Muscle layer of duodenum (tissue), 2 donors: Measurements from ENCODE around the gene PFDN5.
"Not testable (repeated sequence)": the region's sequence is repeated elsewhere in the genome, so short reads cannot be mapped to it uniquely, and the experiment has no call there.

ENCODE experiments used
- H3K27ac ChIP-seq: one replicate; pipeline ENCODE4 v1.7.0; 2013; ENCODE audit warnings: mild to moderate bottlenecking, low read length
- H3K27me3 ChIP-seq: one replicate; pipeline ENCODE4 v1.7.0; 2013; ENCODE audit warnings: low read depth, mild to moderate bottlenecking, control low read depth, low read length
- H3K36me3 ChIP-seq, 2 donors: one replicate each; pipeline ENCODE4 v1.7.0; 2013; ENCODE audit warnings: low read length in 2 of 2, control low read depth in 1 of 2, mild to moderate bottlenecking in 1 of 2; ENCODE audit not compliant: insufficient read depth in 2 of 2, control insufficient read depth in 1 of 2
- H3K4me1 ChIP-seq, 2 donors: one replicate each; pipeline ENCODE4 v1.7.0; 2013; ENCODE audit warnings: low read length in 2 of 2, mild to moderate bottlenecking in 2 of 2, control low read depth in 1 of 2, moderate library complexity in 1 of 2; ENCODE audit not compliant: insufficient read depth in 2 of 2, control insufficient read depth in 1 of 2
- H3K4me3 ChIP-seq, 2 donors: one replicate each; pipeline ENCODE4 v1.7.0; 2013; ENCODE audit warnings: low read length in 2 of 2, low read depth in 1 of 2, mild to moderate bottlenecking in 1 of 2
- H3K9me3 ChIP-seq, 2 donors: one replicate each; pipeline ENCODE4 v1.7.0; 2013; ENCODE audit warnings: low read length in 2 of 2, control low read depth in 1 of 2, mild to moderate bottlenecking in 1 of 2; ENCODE audit not compliant: control insufficient read depth in 1 of 2
- donor health status: healthy.

The PFDN5 gene

GRCh38 chr12:53332339-53332738, 37.0 kb downstream of the PFDN5 start:
- H3K27ac ChIP-seq, H3K4me1 ChIP-seq, H3K4me3 ChIP-seq, H3K9me3 ChIP-seq, H3K36me3 ChIP-seq: not testable (repeated sequence)
- peaks cover 11% of the 10 kb centered on the region for H3K27me3 ChIP-seq

GRCh38 chr12:53332744-53333143, 37.4 kb downstream of the PFDN5 start:
- Histone ChIP-seq H3K36me3 (no peaks in the 10 kb centered on the region), H3K4me3 (no peak overlapping the region), H3K27ac (no peak overlapping the region), H3K4me1 (no peaks in the 10 kb centered on the region), H3K27me3 (peaks cover 11% of the 10 kb centered on the region), H3K9me3 (no peaks in the 10 kb centered on the region)

GRCh38 chr12:53333289-53333688, 37.9 kb downstream of the PFDN5 start:
- Histone ChIP-seq H3K27me3 (peaks cover 11% of the 10 kb centered on the region), H3K27ac (no peak overlapping the region), H3K4me3 (no peak overlapping the region), H3K9me3 (no peaks in the 10 kb centered on the region), H3K36me3 (no peaks in the 10 kb centered on the region), H3K4me1 (no peaks in the 10 kb centered on the region)

GRCh38 chr12:53333845-53334244, 38.5 kb downstream of the PFDN5 start:
- Histone ChIP-seq H3K4me3 (no peak overlapping the region), H3K36me3 (no peaks in the 10 kb centered on the region), H3K27me3 (peaks cover 14% of the 10 kb centered on the region), H3K27ac (no peak overlapping the region), H3K4me1 (no peaks in the 10 kb centered on the region), H3K9me3 (no peaks in the 10 kb centered on the region)

GRCh38 chr12:53334822-53335221, 39.5 kb downstream of the PFDN5 start:
- Histone ChIP-seq H3K9me3 (no peaks in the 10 kb centered on the region), H3K4me1 (no peaks in the 10 kb centered on the region), H3K36me3 (no peaks in the 10 kb centered on the region), H3K27ac (no peak overlapping the region), H3K4me3 (no peak overlapping the region), H3K27me3 (peaks cover 16% of the 10 kb centered on the region)

GRCh38 chr12:53336181-53336681, 40.9 kb downstream of the PFDN5 start, which contains the start of gene SP7:
Gene SP7 (minus strand): TSS chr12:53336354. CDS start chr12:53335646, 708 bp downstream.
- Histone ChIP-seq H3K27ac (no peak within 1 kb of the TSS), H3K36me3 (no peaks in the 10 kb centered on the region), H3K27me3 (peaks cover 16% of the 10 kb centered on the region), H3K4me3 (no peak within 1 kb of the TSS), H3K4me1 (no peaks in the 10 kb centered on the region), H3K9me3 (no peaks in the 10 kb centered on the region)

GRCh38 chr12:53338017-53338416, 42.7 kb downstream of the PFDN5 start:
- no peak overlapping the region for H3K4me3 ChIP-seq

GRCh38 chr12:53338916-53339315, 43.6 kb downstream of the PFDN5 start:
- no peaks in the 10 kb centered on the region for H3K9me3 ChIP-seq
- no peaks in the 10 kb centered on the region for H3K36me3 ChIP-seq
- H3K4me3 ChIP-seq, result no peak overlapping the region
- H3K4me1 ChIP-seq, result peaks cover 0 to under 1% of the 10 kb centered on the region in 2 donors
- no peak overlapping the region for H3K27ac ChIP-seq
- H3K27me3 ChIP-seq, result peaks cover 16% of the 10 kb centered on the region

More at GRCh38 chr12:53338017-53338416, 42.7 kb downstream of the PFDN5 start:
- Histone ChIP-seq H3K9me3 (no peaks in the 10 kb centered on the region), H3K27me3 (peaks cover 16% of the 10 kb centered on the region), H3K27ac (no peak overlapping the region), H3K4me1 (no peaks in the 10 kb centered on the region), H3K36me3 (no peaks in the 10 kb centered on the region)

GRCh38 chr12:53340398-53340797, 45.1 kb downstream of the PFDN5 start:
- Histone ChIP-seq H3K36me3 (no peaks in the 10 kb centered on the region), H3K9me3 (no peaks in the 10 kb centered on the region), H3K27me3 (peaks cover 16% of the 10 kb centered on the region), H3K4me3 (no peak overlapping the region), H3K4me1 (peaks cover under 1 to 9% of the 10 kb centered on the region in 2 donors), H3K27ac (no peak overlapping the region)

GRCh38 chr12:53343449-53343848, 48.1 kb downstream of the PFDN5 start:
- H3K4me1 ChIP-seq, result peaks cover 4 to 15% of the 10 kb centered on the region in 2 donors
- no peak overlapping the region for H3K27ac ChIP-seq
- H3K36me3 ChIP-seq, result no peaks in the 10 kb centered on the region
- H3K27me3 ChIP-seq, result peaks cover 6% of the 10 kb centered on the region
- no peaks in the 10 kb centered on the region for H3K9me3 ChIP-seq
- H3K4me3 ChIP-seq, result no peak overlapping the region

- Histone ChIP-seq H3K4me3 (peak overlapping the region in 1 of 2 donors; percentile 81), H3K4me1 (peaks cover 4 to 15% of the 10 kb centered on the region in 2 donors), H3K27me3 (peaks cover 1% of the 10 kb centered on the region), H3K9me3 (no peaks in the 10 kb centered on the region), H3K36me3 (no peaks in the 10 kb centered on the region), H3K27ac (no peak overlapping the region)
Observed at GRCh38 chr12:53343969-53344368, 48.6 kb downstream of the PFDN5 start.

GRCh38 chr12:53344487-53344823, 49.1 kb downstream of the PFDN5 start:
- Histone ChIP-seq H3K9me3 (no peaks in the 10 kb centered on the region), H3K27ac (no peak overlapping the region), H3K4me1 (peaks cover 4 to 15% of the 10 kb centered on the region in 2 donors), H3K36me3 (no peaks in the 10 kb centered on the region), H3K27me3 (no peaks in the 10 kb centered on the region), H3K4me3 (peak overlapping the region; percentile 46 to 81)
